Omental fat pad (tissue), 4 donors: ENCODE measurements around the gene NCEH1. TPM values are rescaled to one million over a fixed set of nuclear protein-coding genes. Genes with fewer than 3 reads are reported as not detected.
"Not testable (repeated sequence)": the region's sequence is repeated elsewhere in the genome, so short reads cannot be mapped to it uniquely, and the experiment has no call there.

Source experiments
- ATAC-seq: fragments of 150-250 bp; one replicate; pipeline ENCODE4 v1.9.1; 2016; ENCODE audit warnings: mild to moderate bottlenecking, moderate library complexity; ENCODE audit not compliant: low FRiP score
- DNase-seq: peaks from one replicate; pipeline ENCODE4 v3.0.0-alpha.2; 2019; ENCODE audit warnings: low spot score
- total RNA-seq, 4 donors: library from RNA; depleted of rRNA; stranded (reverse); fragments of >200 nt; gene quantifications; one replicate each; pipeline ENCODE4 v1.1.0, GENCODE V29; 2016
- TF ChIP-seq, protein P1 (sequence below), 3 donors: fragments of 450-650 bp; IDR thresholded peaks; one replicate each; pipeline ENCODE4 v1.5.1; 2016 to 2017; ENCODE audit warnings: antibody characterized with exemption in 3 of 3, mild to moderate bottlenecking in 3 of 3, moderate library complexity in 2 of 3

Gene NCEH1
- total RNA-seq, 4 donors from 2014 or later, result 8.2 to 44.1 (median 10.6) TPM

DNA sequence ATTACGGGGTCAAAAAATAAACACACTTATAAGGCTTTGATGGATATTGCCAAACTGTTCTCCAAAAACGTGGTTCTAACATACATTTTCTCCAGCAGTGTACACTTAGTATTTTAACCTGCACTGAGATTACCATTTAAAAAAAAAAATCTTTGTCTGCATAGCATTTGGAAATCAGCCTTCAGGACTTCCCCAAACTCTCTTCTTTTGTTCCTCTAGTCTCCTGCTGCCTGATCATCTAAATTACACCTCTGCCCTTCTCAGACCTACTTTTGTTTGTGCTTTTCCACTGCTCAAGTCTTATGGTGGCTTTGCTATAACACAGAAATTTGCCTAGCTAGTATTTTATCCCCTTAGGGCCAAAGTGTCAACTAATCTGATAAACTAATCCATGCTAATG, 3.8 kb downstream of the NCEH1 start:
- DNase-seq (no peak), ATAC-seq (no peak)
- TF ChIP-seq, protein P1, sequence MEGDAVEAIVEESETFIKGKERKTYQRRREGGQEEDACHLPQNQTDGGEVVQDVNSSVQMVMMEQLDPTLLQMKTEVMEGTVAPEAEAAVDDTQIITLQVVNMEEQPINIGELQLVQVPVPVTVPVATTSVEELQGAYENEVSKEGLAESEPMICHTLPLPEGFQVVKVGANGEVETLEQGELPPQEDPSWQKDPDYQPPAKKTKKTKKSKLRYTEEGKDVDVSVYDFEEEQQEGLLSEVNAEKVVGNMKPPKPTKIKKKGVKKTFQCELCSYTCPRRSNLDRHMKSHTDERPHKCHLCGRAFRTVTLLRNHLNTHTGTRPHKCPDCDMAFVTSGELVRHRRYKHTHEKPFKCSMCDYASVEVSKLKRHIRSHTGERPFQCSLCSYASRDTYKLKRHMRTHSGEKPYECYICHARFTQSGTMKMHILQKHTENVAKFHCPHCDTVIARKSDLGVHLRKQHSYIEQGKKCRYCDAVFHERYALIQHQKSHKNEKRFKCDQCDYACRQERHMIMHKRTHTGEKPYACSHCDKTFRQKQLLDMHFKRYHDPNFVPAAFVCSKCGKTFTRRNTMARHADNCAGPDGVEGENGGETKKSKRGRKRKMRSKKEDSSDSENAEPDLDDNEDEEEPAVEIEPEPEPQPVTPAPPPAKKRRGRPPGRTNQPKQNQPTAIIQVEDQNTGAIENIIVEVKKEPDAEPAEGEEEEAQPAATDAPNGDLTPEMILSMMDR (IDR thresholded peaks at IDR 0.05), result no peak

DNA sequence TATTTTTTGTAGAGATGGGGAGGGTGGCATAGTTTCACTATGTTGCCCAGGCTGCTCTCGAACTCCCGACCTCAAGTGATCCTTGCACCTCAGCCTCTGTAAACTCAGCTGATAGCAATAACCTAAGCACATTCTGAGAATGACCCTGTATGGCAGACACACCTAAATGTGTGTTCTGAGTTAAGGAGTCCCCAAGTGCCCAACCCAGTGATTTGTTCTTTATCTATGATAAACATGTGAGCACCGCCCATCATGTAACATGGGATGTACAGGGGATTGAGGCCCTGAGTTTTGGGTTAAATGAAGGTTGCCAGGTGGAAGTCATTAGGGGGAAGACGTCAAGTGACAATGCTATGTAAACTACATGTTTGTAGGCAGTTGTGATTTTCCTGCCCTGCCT, 5.7 kb downstream of the NCEH1 start:
- DNase-seq (no peak), ATAC-seq (no peak)
- TF ChIP-seq, protein P1 (IDR thresholded peaks at IDR 0.05), result no peak

GRCh38 chr3:172704001-172704400, 6.9 kb downstream of the NCEH1 start:
- DNase-seq (no peak), ATAC-seq (no peak)
- TF ChIP-seq, protein P1 (IDR thresholded peaks at IDR 0.05), result no peak

- ATAC-seq, result not testable (repeated sequence)
Observed at GRCh38 chr3:172702731-172703130, 8.1 kb downstream of the NCEH1 start.

GRCh38 chr3:172702256-172702655, 8.6 kb downstream of the NCEH1 start:
- TF ChIP-seq, protein P1 (IDR thresholded peaks at IDR 0.05), result no peak
- DNase-seq (no peak), ATAC-seq (no peak)

More at GRCh38 chr3:172702731-172703130, 8.1 kb downstream of the NCEH1 start:
- DNase-seq, result not testable (repeated sequence)

- ATAC-seq, result no peak
- no peak for DNase-seq
- TF ChIP-seq, protein P1 (IDR thresholded peaks at IDR 0.05), result no peak
Observed at GRCh38 chr3:172701751-172702150, 9.1 kb downstream of the NCEH1 start.

GRCh38 chr3:172700936-172701455, 9.9 kb downstream of the NCEH1 start:
- DNase-seq (no peak), ATAC-seq (no peak)
- TF ChIP-seq, protein P1 (IDR thresholded peaks at IDR 0.05), result no peak
